GM06990 (cell line): ENCODE results near the gene HTRA2.

Experiments
- DNase-seq: peaks from one replicate; pipeline ENCODE4 v3.0.0-alpha.2; 2011; ENCODE audit not compliant: insufficient read length; ENCODE audit errors: extremely low read depth
- H3K27me3 ChIP-seq: replicated peaks from 2 replicates; pipeline ENCODE4 v1.6.0; 2011; ENCODE audit warnings: low read length; ENCODE audit not compliant: control insufficient read depth, insufficient read depth
- H3K36me3 ChIP-seq: 2 replicates; pipeline ENCODE4 v1.5.1; 2011; ENCODE audit warnings: low read length; ENCODE audit not compliant: control insufficient read depth, insufficient read depth
- H3K4me3 ChIP-seq: replicated peaks from 2 replicates; pipeline ENCODE4 v1.5.1; 2011; ENCODE audit warnings: low read depth, mild to moderate bottlenecking, control low read depth, low read length
- CTCF ChIP-seq: IDR thresholded peaks from 2 replicates; pipeline ENCODE4 v1.5.1; 2011; ENCODE audit warnings: low read length, control low read depth, mild to moderate bottlenecking, inconsistent platforms; ENCODE audit not compliant: insufficient read depth, poor library complexity, severe bottlenecking

HTRA2 gene

GRCh38 chr2:74486141-74486540 lies 43.6 kb upstream of the HTRA2 start:
- Histone ChIP-seq H3K36me3 (peaks cover 5% of the 10 kb centered on the region), H3K27me3 (no peaks in the 10 kb centered on the region), H3K4me3 (no peak overlapping the region)
- TF ChIP-seq CTCF, result no peak
- DNase-seq, result no peak

GRCh38 chr2:74488643-74489481 lies 40.9 kb upstream of the HTRA2 start:
- H3K36me3 ChIP-seq, result peaks cover 20% of the 10 kb centered on the region

GRCh38 chr2:74489906-74490305 lies 39.8 kb upstream of the HTRA2 start:
- Histone ChIP-seq H3K4me3 (no peak overlapping the region), H3K36me3 (peaks cover 20% of the 10 kb centered on the region), H3K27me3 (no peaks in the 10 kb centered on the region)
- no peak for DNase-seq
- no peak for TF ChIP-seq CTCF

More at GRCh38 chr2:74488643-74489481, 40.9 kb upstream of the HTRA2 start:
- no peak for TF ChIP-seq CTCF
- Histone ChIP-seq H3K27me3 (no peaks in the 10 kb centered on the region), H3K4me3 (no peak overlapping the region)
- DNase-seq, result no peak

- no peak for DNase-seq
- no peak for TF ChIP-seq CTCF
- Histone ChIP-seq H3K27me3 (no peaks in the 10 kb centered on the region), H3K36me3 (peaks cover 20% of the 10 kb centered on the region), H3K4me3 (no peak overlapping the region)
Measured at GRCh38 chr2:74491648-74492544, 37.8 kb upstream of the HTRA2 start.

- peaks cover 20% of the 10 kb centered on the region for H3K36me3 ChIP-seq
- no peak for DNase-seq
Measured at GRCh38 chr2:74493546-74493945, 36.2 kb upstream of the HTRA2 start.

More at GRCh38 chr2:74493546-74493945, 36.2 kb upstream of the HTRA2 start:
- Histone ChIP-seq H3K27me3 (no peaks in the 10 kb centered on the region), H3K4me3 (no peak overlapping the region)
- TF ChIP-seq CTCF, result no peak
